Measurements from ENCODE around the gene NFIA. TPM values are rescaled to one million over a fixed set of nuclear protein-coding genes. Genes with fewer than 3 reads are reported as not detected.
"Not testable (repeated sequence)": the region's sequence is repeated elsewhere in the genome, so short reads cannot be mapped to it uniquely, and the experiment has no call there.

NFIA gene
- polyA plus RNA-seq, 10 donors = 28.0 to 37.7 (median 32.4) TPM

GRCh38 chr1:61450872-61451571 lies 368.7 kb downstream of the NFIA start:
- peak; percentile 69 to 93 (median 85) for DNase-seq

- no peak for DNase-seq
Measured at GRCh38 chr1:61451572-61451968, 369.2 kb downstream of the NFIA start.

- DNase-seq = peak in 1 of 3 donors; percentile 75
Measured at GRCh38 chr1:61452176-61453035, 370.0 kb downstream of the NFIA start.

- DNase-seq = peak; percentile 90 to 97 (median 92)
Measured at GRCh38 chr1:61453111-61453961, 371.0 kb downstream of the NFIA start.

GRCh38 chr1:61455400-61455799 lies 373.0 kb downstream of the NFIA start:
- DNase-seq = peak in 1 of 3 donors; percentile 48

GRCh38 chr1:61457526-61458040 lies 375.2 kb downstream of the NFIA start:
- DNase-seq = no peak

GRCh38 chr1:61459345-61459744 lies 377.0 kb downstream of the NFIA start:
- DNase-seq = no peak

GRCh38 chr1:61460191-61460590 lies 377.8 kb downstream of the NFIA start:
- no peak for DNase-seq

GRCh38 chr1:61461406-61462384 lies 379.3 kb downstream of the NFIA start:
- DNase-seq = no peak

GRCh38 chr1:61462628-61463027 lies 380.3 kb downstream of the NFIA start:
- DNase-seq = no peak

- no peak for DNase-seq
Measured at GRCh38 chr1:61463220-61463619, 380.9 kb downstream of the NFIA start.

- not testable (repeated sequence) for DNase-seq
Measured at GRCh38 chr1:61467836-61468235, 385.5 kb downstream of the NFIA start.

- DNase-seq = no peak
Measured at GRCh38 chr1:61469365-61469764, 387.0 kb downstream of the NFIA start.

- no peak for DNase-seq
Measured at GRCh38 chr1:61472876-61473275, 390.5 kb downstream of the NFIA start.

GRCh38 chr1:61474269-61474817 lies 392.0 kb downstream of the NFIA start:
- no peak for DNase-seq

- no peak for DNase-seq
Measured at GRCh38 chr1:61474963-61475362, 392.6 kb downstream of the NFIA start.

- DNase-seq = no peak
Measured at GRCh38 chr1:61477301-61477700, 394.9 kb downstream of the NFIA start.

GRCh38 chr1:61480273-61480935 lies 398.0 kb downstream of the NFIA start:
- DNase-seq = no peak

GRCh38 chr1:61481315-61481715 lies 399.0 kb downstream of the NFIA start:
- DNase-seq = no peak

Measured in muscle of back (tissue), 11 donors.